ENCODE results near the gene TIMM22.

The TIMM22 gene

GRCh38 chr17:1025733-1026598 lies 29.0 kb downstream of the TIMM22 start:
- TF ChIP-seq TOX (CRISPR knock-in tag; IDR thresholded peaks at IDR 0.05; ENCODE audit: borderline replicate concordance) = no peak
- TF ChIP-seq SNAI2 (CRISPR knock-in tag; IDR thresholded peaks at IDR 0.05) = no peak
- no peak for TF ChIP-seq ZFP3 (CRISPR knock-in tag; IDR thresholded peaks at IDR 0.05)
- TF ChIP-seq BACH2 (CRISPR knock-in tag; IDR thresholded peaks at IDR 0.05; ENCODE audit: borderline replicate concordance) = no peak
- no peak for TF ChIP-seq ZFP30 (CRISPR knock-in tag; IDR thresholded peaks at IDR 0.05)
- TF ChIP-seq ARNTL (CRISPR knock-in tag; IDR thresholded peaks at IDR 0.05; ENCODE audit: borderline replicate concordance, low read depth) = no peak
- TF ChIP-seq ESRRG (CRISPR knock-in tag; IDR thresholded peaks at IDR 0.05) = no peak
- no peak for TF ChIP-seq RARB (CRISPR knock-in tag; IDR thresholded peaks at IDR 0.05)
- no peak for TF ChIP-seq PATZ1 (CRISPR knock-in tag; IDR thresholded peaks at IDR 0.05; ENCODE audit: borderline replicate concordance)
- no peak for TF ChIP-seq GLIS3 (CRISPR knock-in tag; IDR thresholded peaks at IDR 0.05)
- TF ChIP-seq CREB5 (CRISPR knock-in tag; IDR thresholded peaks at IDR 0.05; ENCODE audit: low read depth) = no peak
- TF ChIP-seq CSDC2 (CRISPR knock-in tag; IDR thresholded peaks at IDR 0.05) = no peak
- TF ChIP-seq ZC3H10 (CRISPR knock-in tag; IDR thresholded peaks at IDR 0.05) = no peak
- no peak for TF ChIP-seq TCF4 (CRISPR knock-in tag; IDR thresholded peaks at IDR 0.05; ENCODE audit: borderline replicate concordance)
- TF ChIP-seq OSR1 (CRISPR knock-in tag; IDR thresholded peaks at IDR 0.05) = no peak
- ATAC-seq = no peak

- TF ChIP-seq ESRRG (CRISPR knock-in tag; IDR thresholded peaks at IDR 0.05) = no peak
- no peak for TF ChIP-seq OSR1 (CRISPR knock-in tag; IDR thresholded peaks at IDR 0.05)
- TF ChIP-seq ARNTL (CRISPR knock-in tag; IDR thresholded peaks at IDR 0.05; ENCODE audit: borderline replicate concordance, low read depth) = no peak
- TF ChIP-seq GLIS3 (CRISPR knock-in tag; IDR thresholded peaks at IDR 0.05) = no peak
- no peak for TF ChIP-seq BACH2 (CRISPR knock-in tag; IDR thresholded peaks at IDR 0.05; ENCODE audit: borderline replicate concordance)
- no peak for TF ChIP-seq ZFP3 (CRISPR knock-in tag; IDR thresholded peaks at IDR 0.05)
- ATAC-seq = no peak
Observed at GRCh38 chr17:1026599-1026975, 29.7 kb downstream of the TIMM22 start.

GRCh38 chr17:1027044-1027443 lies 30.1 kb downstream of the TIMM22 start:
- no peak for ATAC-seq
- TF ChIP-seq ZFP3 (CRISPR knock-in tag; IDR thresholded peaks at IDR 0.05) = no peak
- TF ChIP-seq RARB (CRISPR knock-in tag; IDR thresholded peaks at IDR 0.05) = no peak
- no peak for TF ChIP-seq CREB5 (CRISPR knock-in tag; IDR thresholded peaks at IDR 0.05; ENCODE audit: low read depth)
- no peak for TF ChIP-seq CSDC2 (CRISPR knock-in tag; IDR thresholded peaks at IDR 0.05)
- no peak for TF ChIP-seq ZNF565 (CRISPR knock-in tag; conservative IDR thresholded peaks at IDR 0.05; ENCODE audit: low read depth)
- TF ChIP-seq TCF4 (CRISPR knock-in tag; IDR thresholded peaks at IDR 0.05; ENCODE audit: borderline replicate concordance) = no peak
- no peak for TF ChIP-seq SNAI2 (CRISPR knock-in tag; IDR thresholded peaks at IDR 0.05)
- no peak for TF ChIP-seq CSRNP3 (CRISPR knock-in tag; IDR thresholded peaks at IDR 0.05)
- TF ChIP-seq PATZ1 (CRISPR knock-in tag; IDR thresholded peaks at IDR 0.05; ENCODE audit: borderline replicate concordance) = no peak
- no peak for TF ChIP-seq ZFP30 (CRISPR knock-in tag; IDR thresholded peaks at IDR 0.05)
- no peak for TF ChIP-seq POU6F1 (CRISPR knock-in tag; IDR thresholded peaks at IDR 0.05; ENCODE audit: borderline replicate concordance, low read depth)
- TF ChIP-seq OSR1 (CRISPR knock-in tag; IDR thresholded peaks at IDR 0.05) = no peak
- no peak for TF ChIP-seq BACH2 (CRISPR knock-in tag; IDR thresholded peaks at IDR 0.05; ENCODE audit: borderline replicate concordance)
- no peak for TF ChIP-seq PPARA (CRISPR knock-in tag; IDR thresholded peaks at IDR 0.05; ENCODE audit: borderline replicate concordance)
- no peak for TF ChIP-seq ZNF70 (CRISPR knock-in tag; IDR thresholded peaks at IDR 0.05)
- no peak for TF ChIP-seq TOX (CRISPR knock-in tag; IDR thresholded peaks at IDR 0.05; ENCODE audit: borderline replicate concordance)
- TF ChIP-seq ISL1 (CRISPR knock-in tag; IDR thresholded peaks at IDR 0.05) = no peak
- TF ChIP-seq ZC3H10 (CRISPR knock-in tag; IDR thresholded peaks at IDR 0.05) = no peak
